ENCODE data around the gene DNASE1L1. TPM values are rescaled to one million over a fixed set of nuclear protein-coding genes. Genes with fewer than 3 reads are reported as not detected.

Gene DNASE1L1
- polyA plus RNA-seq, 1 of the 3 experiments (the other 2 are of a cell fraction): 18.2 TPM

DNA sequence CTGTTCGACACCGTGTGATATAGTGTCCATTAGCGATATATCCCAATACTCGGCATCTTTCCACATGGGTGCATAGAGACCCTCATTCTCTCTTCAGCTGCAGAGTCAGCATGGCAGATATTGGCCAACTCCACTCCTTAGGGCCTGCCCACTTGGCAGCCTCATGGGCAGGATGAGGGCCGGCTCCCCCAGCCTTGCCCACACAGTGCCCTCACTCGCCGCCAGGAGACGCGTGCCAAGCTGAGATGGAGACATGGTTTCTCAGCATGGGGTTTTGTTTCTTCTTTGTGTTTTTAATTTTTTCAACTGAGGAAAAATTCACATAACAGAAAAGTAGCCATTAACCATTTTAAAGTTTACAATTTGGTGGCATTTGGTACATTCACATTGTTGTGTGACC is 43.8 kb upstream of the DNASE1L1 start:
- Histone ChIP-seq H3F3A (replicated peaks; ENCODE audit: insufficient read depth) (peaks cover 4% of the 10 kb centered on the region), H4K20me1 (ENCODE audit: insufficient read depth) (no peaks in the 10 kb centered on the region), H3K27ac (ENCODE audit: low read depth in 2 of 2, low read length in 1 of 2) (no peak overlapping the region), H2AFZ (ENCODE audit: low read depth) (no peak overlapping the region), H3K9me2 (no peaks in the 10 kb centered on the region), H3K4me1 (ENCODE audit: control insufficient read depth in 1 of 2, insufficient read depth in 2 of 2, low read depth in 1 of 2, low read length in 1 of 2) (no peaks in the 10 kb centered on the region), H3K36me3 (replicated peaks in 1 of 2; ENCODE audit: control insufficient read depth in 1 of 2, insufficient read depth in 2 of 2, low read length in 1 of 2) (no peaks in the 10 kb centered on the region), H3K9me3 (no peaks in the 10 kb centered on the region), H3K9ac (no peak overlapping the region), H3K79me2 (ENCODE audit: insufficient read depth) (no peaks in the 10 kb centered on the region), H3K4me2 (no peak overlapping the region), H3K4me3 (ENCODE audit: low read depth in 2 of 2, low read length in 1 of 2) (no peak overlapping the region), H3K27me3 (ENCODE audit: insufficient read depth) (peaks cover 21% of the 10 kb centered on the region)
- WGBS (ENCODE audit: low lambda C conversion rate): 85% methylated on average over 9 of the region's 9 CpGs
- ChIA-PET POLR2A (no interaction called here), CTCF (no interaction called here)
- DNase-seq: no peak
- TF ChIP-seq POLR2AphosphoS5 (IDR thresholded peaks at IDR 0.05; ENCODE audit: low read depth, low read length) (no peak), ELF1 (IDR thresholded peaks at IDR 0.05) (no peak), MEF2A (IDR thresholded peaks at IDR 0.05; ENCODE audit: borderline replicate concordance, low read depth) (no peak)
- TF ChIP-seq, protein P1, sequence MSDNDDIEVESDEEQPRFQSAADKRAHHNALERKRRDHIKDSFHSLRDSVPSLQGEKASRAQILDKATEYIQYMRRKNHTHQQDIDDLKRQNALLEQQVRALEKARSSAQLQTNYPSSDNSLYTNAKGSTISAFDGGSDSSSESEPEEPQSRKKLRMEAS (IDR thresholded peaks at IDR 0.05; ENCODE audit: low read depth): no peak
- TF ChIP-seq, protein P2, sequence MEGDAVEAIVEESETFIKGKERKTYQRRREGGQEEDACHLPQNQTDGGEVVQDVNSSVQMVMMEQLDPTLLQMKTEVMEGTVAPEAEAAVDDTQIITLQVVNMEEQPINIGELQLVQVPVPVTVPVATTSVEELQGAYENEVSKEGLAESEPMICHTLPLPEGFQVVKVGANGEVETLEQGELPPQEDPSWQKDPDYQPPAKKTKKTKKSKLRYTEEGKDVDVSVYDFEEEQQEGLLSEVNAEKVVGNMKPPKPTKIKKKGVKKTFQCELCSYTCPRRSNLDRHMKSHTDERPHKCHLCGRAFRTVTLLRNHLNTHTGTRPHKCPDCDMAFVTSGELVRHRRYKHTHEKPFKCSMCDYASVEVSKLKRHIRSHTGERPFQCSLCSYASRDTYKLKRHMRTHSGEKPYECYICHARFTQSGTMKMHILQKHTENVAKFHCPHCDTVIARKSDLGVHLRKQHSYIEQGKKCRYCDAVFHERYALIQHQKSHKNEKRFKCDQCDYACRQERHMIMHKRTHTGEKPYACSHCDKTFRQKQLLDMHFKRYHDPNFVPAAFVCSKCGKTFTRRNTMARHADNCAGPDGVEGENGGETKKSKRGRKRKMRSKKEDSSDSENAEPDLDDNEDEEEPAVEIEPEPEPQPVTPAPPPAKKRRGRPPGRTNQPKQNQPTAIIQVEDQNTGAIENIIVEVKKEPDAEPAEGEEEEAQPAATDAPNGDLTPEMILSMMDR (IDR thresholded peaks at IDR 0.05): no peak

DNA sequence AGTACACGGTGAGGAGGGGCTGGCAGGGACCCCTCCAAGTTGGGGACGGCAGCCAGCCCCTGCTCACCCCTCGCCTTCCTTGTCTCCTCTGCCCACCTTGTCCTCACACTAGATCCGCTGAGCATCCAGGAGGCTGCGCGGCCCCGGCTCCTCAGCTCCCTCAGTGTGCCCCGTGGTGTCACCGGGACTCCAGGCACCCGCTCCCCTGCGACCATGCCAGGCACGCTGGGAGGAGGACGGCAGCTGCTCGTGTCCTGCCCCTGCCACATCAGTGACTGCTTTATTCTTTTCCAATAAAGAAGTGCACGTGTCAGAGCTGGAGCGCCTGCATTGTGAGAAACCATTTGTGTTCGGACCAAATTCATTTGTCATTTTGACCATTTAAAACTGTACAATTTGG is 41.3 kb upstream of the DNASE1L1 start:
- H4K20me1 ChIP-seq (ENCODE audit: insufficient read depth): 0 out of 2 replicates have a peak, but pooled peaks cover 5% of the 10 kb centered on the region
- H3K9me2 ChIP-seq: no peaks in the 10 kb centered on the region
- DNase-seq: no peak
- no peak for TF ChIP-seq RCOR1 (IDR thresholded peaks at IDR 0.05; ENCODE audit: low read length)
- TF ChIP-seq MEF2A (IDR thresholded peaks at IDR 0.05; ENCODE audit: borderline replicate concordance, low read depth): no peak
- TF ChIP-seq RAD21 (IDR thresholded peaks at IDR 0.05; ENCODE audit: low read length): no peak
- no peak for TF ChIP-seq SIN3A (IDR thresholded peaks at IDR 0.05; ENCODE audit: borderline replicate concordance, low read depth, low read length)
- TF ChIP-seq, protein P3, sequence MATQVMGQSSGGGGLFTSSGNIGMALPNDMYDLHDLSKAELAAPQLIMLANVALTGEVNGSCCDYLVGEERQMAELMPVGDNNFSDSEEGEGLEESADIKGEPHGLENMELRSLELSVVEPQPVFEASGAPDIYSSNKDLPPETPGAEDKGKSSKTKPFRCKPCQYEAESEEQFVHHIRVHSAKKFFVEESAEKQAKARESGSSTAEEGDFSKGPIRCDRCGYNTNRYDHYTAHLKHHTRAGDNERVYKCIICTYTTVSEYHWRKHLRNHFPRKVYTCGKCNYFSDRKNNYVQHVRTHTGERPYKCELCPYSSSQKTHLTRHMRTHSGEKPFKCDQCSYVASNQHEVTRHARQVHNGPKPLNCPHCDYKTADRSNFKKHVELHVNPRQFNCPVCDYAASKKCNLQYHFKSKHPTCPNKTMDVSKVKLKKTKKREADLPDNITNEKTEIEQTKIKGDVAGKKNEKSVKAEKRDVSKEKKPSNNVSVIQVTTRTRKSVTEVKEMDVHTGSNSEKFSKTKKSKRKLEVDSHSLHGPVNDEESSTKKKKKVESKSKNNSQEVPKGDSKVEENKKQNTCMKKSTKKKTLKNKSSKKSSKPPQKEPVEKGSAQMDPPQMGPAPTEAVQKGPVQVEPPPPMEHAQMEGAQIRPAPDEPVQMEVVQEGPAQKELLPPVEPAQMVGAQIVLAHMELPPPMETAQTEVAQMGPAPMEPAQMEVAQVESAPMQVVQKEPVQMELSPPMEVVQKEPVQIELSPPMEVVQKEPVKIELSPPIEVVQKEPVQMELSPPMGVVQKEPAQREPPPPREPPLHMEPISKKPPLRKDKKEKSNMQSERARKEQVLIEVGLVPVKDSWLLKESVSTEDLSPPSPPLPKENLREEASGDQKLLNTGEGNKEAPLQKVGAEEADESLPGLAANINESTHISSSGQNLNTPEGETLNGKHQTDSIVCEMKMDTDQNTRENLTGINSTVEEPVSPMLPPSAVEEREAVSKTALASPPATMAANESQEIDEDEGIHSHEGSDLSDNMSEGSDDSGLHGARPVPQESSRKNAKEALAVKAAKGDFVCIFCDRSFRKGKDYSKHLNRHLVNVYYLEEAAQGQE (IDR thresholded peaks at IDR 0.05; ENCODE audit: low read depth, low read length): no peak
- no peak for TF ChIP-seq GABPA (IDR thresholded peaks at IDR 0.05; ENCODE audit: low read depth)
- no peak for TF ChIP-seq ELF1 (IDR thresholded peaks at IDR 0.05)
- TF ChIP-seq, protein P4, sequence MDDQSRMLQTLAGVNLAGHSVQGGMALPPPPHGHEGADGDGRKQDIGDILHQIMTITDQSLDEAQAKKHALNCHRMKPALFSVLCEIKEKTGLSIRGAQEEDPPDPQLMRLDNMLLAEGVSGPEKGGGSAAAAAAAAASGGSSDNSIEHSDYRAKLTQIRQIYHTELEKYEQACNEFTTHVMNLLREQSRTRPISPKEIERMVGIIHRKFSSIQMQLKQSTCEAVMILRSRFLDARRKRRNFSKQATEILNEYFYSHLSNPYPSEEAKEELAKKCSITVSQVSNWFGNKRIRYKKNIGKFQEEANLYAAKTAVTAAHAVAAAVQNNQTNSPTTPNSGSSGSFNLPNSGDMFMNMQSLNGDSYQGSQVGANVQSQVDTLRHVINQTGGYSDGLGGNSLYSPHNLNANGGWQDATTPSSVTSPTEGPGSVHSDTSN (IDR thresholded peaks at IDR 0.05): no peak
- TF ChIP-seq RXRA (IDR thresholded peaks at IDR 0.05; ENCODE audit: borderline replicate concordance, low read depth): no peak
- TF ChIP-seq TEAD4 (IDR thresholded peaks at IDR 0.05; ENCODE audit: borderline replicate concordance, insufficient read depth): no peak
- TF ChIP-seq, protein P2 (IDR thresholded peaks at IDR 0.05): no peak
- TF ChIP-seq, protein P1 (IDR thresholded peaks at IDR 0.05; ENCODE audit: low read depth): no peak
- no peak overlapping the region for H3K4me3 ChIP-seq (ENCODE audit: low read depth in 2 of 2, low read length in 1 of 2)
- H3K79me2 ChIP-seq (ENCODE audit: insufficient read depth): peaks cover 9% of the 10 kb centered on the region; the same call in 1 of the 2 replicates
- H2AFZ ChIP-seq (ENCODE audit: low read depth): no peak overlapping the region
- H3K9ac ChIP-seq: no peak overlapping the region
- CTCF ChIA-PET: no interaction called here
- H3K27ac ChIP-seq (ENCODE audit: low read depth in 2 of 2, low read length in 1 of 2): no peak overlapping the region
- 57% methylated on average over 12 of the region's 17 CpGs for WGBS (ENCODE audit: low lambda C conversion rate)
- peaks cover 23% of the 10 kb centered on the region for H3K27me3 ChIP-seq (ENCODE audit: insufficient read depth)
- H3K4me1 ChIP-seq (ENCODE audit: control insufficient read depth in 1 of 2, insufficient read depth in 2 of 2, low read depth in 1 of 2, low read length in 1 of 2): peaks cover 0 to 4% of the 10 kb centered on the region in 2 experiments; a peak in 1 of 4 replicates
- no peak overlapping the region for H3K4me2 ChIP-seq
- H3K9me3 ChIP-seq: no peaks in the 10 kb centered on the region
- POLR2A ChIA-PET: no interaction called here
- H3F3A ChIP-seq (replicated peaks; ENCODE audit: insufficient read depth): no peaks in the 10 kb centered on the region
- H3K36me3 ChIP-seq (replicated peaks in 1 of 2; ENCODE audit: control insufficient read depth in 1 of 2, insufficient read depth in 2 of 2, low read length in 1 of 2): peaks cover 0 to 2% of the 10 kb centered on the region in 2 experiments

All from SK-N-SH (cell line).